ENCODE data around the gene PTPN22.

- TF ChIP-seq CTCF (IDR thresholded peaks at IDR 0.05) (no peak), POLR2A (IDR thresholded peaks at IDR 0.05) (no peak), POLR2AphosphoS5 (IDR thresholded peaks at IDR 0.05) (no peak)
Measured at GRCh38 chr1:113904293-113904673, 32.8 kb upstream of the PTPN22 start.
